HG03039 (cell line): ENCODE results near the gene PRDM11.

ENCODE experiments used
- ATAC-seq: cut with Tn5 transposase; IDR thresholded peaks from one replicate; pipeline ENCODE4 v1.9.1; 2021; ENCODE audit warnings: mild to moderate bottlenecking, moderate library complexity; ENCODE audit not compliant: unreplicated experiment

PRDM11 gene

DNA sequence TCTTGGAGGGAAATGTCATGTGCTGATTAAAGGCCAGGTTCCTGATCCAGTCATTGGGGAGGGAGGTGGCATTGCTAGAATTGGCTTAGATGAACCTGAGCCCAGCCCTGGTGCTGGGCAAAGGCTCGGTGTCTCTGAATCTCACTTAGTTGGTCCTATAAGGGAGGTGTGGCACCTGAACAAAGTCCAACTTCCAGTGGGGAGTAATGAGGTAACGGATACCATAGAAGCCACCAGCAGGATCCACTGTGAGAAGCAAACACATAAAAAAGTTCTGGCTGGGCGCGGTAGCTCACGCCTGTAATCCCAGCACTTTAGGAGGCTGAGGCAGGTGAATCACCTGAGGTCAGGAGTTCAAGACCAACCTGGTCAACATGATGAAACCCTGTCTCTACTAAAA, 26.6 kb downstream of the PRDM11 start:
- no peak for ATAC-seq

DNA sequence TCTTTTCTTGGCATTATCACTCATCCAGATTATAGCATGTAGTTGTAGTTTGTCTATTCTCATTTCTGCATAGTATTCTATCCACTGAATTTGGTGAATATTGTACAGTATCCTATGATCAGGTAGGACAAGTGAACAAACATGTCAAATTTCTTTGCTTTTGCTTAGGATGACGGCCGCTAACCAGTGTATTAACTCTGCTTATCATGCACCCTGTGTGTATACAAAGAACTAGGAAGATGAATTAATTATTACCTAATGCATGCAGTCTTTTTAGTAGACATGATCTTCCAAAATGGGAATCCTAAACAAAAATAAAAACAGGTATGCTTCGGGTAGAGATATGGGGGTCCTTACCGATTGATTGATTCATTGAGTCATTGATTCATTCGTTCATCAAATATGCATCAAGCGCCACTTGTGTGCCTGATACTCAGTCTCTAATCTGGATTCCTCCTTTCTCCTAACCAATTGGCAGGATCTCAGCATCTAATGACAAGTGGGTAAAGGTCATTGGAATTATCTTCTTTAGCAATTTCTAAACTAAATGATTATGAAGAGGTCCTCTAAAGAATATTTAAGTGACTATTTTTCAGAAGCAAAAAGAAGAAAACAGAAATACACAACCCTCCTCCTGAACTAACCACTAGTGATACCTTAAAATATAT, 27.9 kb downstream of the PRDM11 start:
- no peak for ATAC-seq

DNA sequence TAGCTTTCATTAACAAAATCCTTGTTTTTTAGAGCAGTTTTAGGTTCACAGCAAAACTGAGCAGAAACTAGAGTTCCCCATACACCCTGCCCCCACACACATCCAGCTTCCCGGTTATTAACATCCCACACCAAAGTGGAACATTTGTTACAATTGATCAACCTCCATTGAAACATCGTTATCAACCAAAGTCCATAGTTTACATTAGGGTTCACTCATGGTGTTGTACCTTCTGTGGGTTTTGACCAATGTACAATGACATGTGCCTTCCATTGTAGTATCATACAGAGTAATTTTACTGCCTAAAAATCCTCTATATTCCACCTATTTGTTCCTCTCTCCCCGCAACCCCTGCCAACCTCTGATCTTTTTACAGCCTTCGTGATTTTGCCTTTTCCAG, 28.5 kb downstream of the PRDM11 start:
- no peak for ATAC-seq

DNA sequence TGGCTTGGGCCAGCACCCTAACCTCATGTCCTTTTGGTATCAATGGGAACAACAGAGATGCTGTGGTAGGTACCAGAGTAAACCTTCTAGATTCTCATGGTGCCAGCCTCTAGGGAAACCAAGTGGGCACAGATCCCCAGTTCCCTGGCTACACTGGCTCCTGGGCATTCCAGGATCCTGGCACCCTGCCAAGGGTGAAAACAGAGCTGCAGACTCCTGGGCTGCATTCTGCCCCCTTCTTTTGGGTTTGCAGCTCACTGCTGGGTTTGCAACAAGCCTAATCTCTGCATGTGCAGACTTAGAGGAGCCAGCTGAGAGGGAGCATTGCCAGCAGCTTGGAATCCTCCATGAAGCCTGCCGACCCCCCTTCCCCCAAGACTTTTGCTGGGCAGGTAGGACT, 30.6 kb downstream of the PRDM11 start:
- no peak for ATAC-seq

DNA sequence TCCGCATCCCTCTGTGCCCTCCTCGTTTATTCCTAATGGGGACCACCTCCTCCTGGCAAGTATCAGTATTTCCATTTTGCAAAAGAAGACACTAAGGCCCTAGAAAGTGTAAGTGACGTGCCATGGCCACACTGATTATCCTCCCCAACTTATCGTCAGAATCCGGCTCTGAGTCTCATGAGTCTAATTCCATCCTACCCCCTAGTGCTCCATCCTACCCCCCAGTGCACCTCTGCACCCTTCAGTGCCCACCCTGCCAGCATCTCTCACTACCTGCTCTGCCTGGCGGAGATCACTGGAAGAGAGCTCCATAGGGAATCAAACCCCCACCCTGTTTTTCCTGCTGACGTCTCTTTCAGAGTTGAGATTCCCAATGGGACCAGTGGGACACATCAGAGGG, 31.8 kb downstream of the PRDM11 start:
- ATAC-seq, result no peak

DNA sequence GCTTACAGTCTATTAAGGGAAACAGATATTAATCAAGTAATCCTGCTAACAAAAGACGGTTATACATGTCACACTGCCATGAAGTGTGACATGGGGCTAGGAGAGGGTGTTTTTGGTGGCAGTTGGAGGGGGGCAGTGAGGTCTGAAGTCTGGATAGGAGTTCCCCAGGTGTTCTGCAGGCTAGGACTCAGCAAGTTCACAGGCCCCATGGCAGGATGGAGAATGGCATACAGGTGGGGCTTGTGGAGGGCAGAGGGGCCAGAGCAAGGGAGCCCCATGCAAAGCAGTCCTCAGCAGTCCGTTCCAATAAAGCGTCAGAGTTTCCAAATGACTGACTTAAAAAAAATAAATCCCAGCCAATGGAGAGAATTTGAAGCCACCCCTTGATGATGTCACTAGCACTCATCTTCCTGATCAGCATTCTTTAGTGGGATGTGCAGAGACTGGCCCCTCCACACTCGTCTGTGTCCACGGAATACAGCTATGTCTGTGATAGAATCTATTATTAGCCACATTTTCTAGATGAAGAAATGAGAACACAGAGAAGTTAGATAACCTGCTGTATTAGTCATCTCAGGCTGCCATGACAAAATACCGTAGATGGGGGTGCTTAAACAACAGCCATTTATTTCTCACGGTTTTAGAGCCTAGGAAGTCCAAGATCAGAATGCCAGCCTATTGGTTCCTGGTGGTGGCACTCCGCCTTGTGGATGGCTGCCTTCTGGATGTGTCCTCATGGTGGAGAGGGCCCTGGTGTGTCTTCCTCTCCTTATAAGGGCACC, 32.6 kb downstream of the PRDM11 start:
- ATAC-seq, result no peak

DNA sequence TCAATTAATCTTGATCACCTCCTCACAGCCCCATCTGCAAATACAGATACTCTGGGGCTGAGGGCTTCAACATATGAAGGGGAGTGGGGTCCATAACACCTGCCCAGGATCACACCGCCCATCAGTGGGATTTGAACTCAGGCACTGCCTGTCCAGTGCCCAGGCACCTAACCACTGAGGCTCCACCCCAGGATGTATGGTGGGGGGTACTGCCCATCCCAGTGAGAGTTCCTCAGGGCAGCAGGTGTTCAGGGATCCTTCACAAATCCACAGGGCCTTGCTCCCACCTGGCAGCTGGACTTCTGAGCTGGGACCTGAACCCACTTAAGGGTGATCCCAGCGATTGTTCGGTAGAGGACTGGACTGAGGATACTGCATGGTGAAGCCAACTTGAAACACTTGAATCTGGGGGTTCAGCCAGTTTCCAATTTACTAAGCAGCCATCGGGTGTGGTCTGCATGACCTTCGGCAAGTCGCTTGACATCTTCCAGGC, 33.3 kb downstream of the PRDM11 start:
- ATAC-seq, result no peak

DNA sequence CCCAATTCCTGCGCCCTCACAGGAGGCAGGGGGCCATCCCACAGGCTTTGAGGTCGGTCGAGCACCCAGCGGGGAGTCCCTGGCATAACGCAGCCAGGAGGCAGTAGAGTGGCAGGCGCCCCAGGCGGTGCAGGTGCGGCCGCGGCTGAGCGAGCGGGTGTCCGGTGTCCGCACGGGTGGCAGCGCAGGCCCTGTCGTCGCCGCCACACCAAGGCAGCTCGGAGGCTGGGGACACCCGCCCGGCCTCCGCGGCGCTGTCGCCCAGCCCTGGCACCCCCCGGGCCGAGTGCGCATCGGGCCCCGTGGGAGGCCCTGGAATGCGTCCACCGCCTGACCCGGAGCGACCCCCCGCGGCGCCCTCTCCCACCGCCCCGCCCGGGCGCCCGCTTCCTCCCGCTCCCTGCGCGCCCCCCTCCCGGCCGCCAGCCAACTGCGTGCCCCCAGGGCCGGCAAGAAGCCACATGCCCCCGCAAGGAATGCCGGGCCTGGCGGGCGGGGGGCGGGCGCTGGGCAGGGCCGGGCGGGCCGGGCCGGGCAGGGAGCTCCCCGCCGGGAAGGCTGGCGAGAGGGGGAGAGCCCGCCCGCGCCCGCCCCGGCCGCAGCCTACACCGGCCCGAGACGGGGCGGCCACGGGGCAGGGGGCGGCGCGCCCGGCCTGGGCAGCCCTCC, 33.9 kb downstream of the PRDM11 start:
- no peak for ATAC-seq

DNA sequence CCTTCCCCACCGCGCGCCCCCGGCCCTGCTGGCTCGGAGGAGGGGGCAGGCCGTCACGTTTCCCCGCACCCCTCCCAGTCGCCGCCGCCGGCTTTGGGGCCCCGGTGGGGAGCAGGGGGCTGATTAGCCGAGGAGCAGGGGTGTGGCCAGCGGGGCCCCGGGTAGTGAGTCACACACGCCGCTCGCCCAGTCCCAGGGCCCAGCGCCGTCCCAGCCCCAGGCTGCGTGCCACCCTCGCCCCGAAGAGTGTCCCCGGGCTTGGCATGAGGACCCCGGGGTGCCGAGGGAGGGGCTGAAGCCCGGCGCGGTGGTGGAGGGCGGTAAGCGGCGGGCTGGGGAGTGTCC, 34.4 kb downstream of the PRDM11 start:
- no peak for ATAC-seq

DNA sequence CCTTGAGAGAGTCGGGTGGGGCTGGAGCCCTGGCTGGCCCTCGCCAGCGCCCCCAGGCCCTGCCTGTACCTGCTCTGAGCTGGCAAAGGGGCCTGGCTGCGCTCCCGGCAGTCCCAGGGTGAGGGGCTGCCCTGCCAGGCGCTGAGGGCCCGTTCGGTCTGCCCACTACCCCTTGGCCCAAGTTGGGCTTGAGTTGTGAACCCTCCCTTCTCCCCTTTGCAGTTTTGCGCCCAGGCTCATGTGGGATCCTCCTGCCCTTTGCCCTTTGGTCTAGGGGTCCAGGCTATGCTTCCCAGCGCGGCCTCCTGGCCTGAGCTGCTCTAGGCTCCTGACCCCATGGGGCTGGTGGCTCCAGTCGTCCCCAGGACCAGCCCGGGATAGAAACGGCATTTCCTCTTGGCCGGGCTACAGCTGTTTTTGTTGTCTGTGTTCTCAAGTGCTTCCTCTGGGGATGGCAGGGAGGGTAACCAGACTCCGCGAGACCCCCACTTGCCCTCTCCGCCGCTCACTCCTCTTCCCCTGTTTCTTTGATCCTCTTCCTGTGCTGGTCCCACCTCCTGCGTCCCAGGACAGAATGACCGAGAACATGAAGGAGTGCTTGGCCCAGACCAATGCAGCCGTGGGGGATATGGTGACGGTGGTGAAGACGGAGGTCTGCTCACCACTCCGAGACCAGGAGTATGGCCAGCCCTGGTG, 34.9 kb downstream of the PRDM11 start:
- no peak for ATAC-seq

DNA sequence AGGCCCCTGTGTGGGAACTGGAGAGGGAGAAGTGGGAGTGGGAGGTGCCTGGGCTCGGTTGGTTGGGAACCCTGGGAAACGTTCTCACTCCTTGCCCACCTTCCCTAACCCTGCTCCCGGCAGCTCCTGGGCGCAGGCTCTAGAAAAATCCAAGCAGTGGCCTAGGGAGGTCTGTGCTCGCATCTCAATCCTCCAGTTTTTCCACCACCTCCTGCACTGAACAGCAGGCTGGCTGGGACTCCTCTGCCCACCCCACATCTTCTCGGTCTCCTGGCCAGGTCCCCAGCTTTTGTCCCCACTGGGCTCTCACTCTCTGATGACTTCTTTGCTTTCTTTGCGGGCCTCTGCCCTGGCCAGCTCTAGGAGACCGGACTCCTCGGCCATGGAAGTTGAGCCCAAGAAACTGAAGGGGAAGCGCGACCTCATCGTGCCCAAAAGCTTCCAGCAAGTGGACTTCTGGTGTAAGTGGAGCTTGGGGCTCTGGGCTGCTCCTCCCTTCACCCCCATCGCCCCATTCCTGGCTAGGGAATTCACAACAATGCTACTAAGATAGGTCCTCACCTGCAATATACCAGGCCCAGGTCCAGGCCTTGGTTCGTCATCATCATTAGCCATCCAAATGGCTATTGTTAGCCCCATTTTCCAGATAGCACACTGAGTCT, 35.6 kb downstream of the PRDM11 start:
- no peak for ATAC-seq

DNA sequence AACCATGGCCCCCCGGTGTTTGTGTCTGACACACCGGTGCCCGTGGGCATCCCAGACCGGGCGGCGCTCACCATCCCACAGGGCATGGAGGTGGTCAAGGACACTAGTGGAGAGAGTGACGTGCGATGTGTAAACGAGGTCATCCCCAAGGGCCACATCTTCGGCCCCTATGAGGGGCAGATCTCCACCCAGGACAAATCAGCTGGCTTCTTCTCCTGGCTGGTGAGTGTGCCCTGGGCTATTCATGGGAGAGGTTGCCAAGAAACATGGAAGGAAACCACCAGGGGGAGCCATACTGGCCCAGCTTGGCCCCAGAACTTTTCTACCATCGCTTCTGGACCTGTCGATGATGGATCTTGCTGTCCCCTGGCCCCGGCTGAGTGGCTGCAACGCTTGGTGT, 36.5 kb downstream of the PRDM11 start:
- no peak for ATAC-seq

DNA sequence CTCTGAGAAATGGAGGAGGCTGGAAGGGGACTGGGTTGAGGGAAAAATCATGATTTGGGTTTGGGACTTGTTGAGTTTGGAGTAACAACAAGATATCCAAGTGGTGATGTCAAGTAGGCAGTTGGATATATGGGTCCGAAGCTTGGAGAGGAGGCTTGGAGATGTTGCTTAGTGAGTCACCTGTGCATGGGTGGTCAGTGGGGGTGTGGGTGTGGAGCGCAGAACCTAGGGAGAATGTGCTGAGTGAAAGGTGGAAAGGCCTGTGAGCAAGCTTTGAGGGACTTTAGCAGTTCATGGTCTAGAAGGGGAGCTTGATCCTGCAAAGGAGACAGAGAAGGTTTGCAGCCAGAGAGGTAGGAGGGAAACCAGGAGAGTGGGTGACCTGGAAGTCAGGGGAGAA, 38.2 kb downstream of the PRDM11 start:
- no peak for ATAC-seq

DNA sequence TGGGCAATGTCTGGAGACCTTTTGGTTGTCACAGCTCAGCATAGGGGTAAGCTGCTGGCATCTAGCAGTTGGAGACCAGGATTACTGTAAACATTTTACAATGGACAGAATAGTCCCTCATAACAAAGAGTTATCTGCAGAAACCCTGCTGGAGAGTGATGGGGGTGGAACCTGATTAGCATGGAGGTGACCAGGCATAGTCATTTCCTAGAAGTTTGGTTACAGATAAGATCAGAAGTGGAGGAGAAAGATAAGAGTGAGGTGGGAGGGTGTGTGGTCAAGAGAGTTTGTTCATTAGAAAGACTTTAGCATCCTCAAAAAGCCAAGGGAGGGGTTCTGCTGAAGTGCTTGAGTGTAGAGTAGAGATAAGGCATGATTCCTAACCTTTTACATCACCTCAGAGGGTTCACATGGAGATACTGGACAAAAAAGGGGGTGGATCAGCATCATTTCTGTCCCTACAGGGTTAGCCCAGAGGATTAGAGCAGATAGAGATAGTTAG, 38.8 kb downstream of the PRDM11 start:
- no peak for ATAC-seq

DNA sequence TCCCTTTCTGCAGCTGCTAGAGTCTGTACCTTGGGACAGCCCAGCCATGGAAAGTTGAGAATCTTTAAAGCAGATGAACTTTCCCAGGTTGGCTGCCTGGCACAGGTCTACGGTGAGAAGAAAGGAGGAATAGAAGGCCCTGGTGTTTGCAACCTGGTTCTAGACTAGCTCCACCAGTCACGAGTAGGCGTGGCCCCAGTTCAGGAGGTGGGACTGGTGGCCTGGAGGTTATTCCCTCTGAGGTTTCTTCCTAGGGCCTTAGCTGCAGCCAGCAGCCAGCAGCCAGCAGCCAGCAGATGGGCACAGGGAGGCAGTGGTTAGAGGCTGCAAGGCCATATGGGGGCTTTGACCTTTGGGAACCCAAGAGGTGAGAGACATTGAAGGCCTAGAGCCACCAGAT, 40.9 kb downstream of the PRDM11 start:
- no peak for ATAC-seq

DNA sequence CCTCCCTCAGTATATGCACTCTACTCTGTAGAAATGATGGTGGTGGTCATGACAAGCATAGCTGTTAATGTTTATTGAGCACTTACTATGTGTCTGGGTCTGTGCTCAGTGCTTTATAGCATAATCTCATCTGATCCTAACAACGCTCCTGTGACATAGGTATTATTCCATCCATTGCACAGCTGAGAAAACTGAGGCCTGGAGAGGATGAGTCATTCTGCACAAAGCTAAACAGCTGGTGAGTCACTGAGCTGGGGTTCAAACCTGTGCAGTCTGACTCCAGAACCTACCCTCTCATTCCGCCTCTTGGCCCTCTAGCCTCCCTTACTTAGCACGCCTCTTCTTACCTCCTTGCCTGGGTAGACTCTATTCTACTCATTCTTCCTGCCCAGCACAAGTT, 41.7 kb downstream of the PRDM11 start:
- ATAC-seq, result no peak

DNA sequence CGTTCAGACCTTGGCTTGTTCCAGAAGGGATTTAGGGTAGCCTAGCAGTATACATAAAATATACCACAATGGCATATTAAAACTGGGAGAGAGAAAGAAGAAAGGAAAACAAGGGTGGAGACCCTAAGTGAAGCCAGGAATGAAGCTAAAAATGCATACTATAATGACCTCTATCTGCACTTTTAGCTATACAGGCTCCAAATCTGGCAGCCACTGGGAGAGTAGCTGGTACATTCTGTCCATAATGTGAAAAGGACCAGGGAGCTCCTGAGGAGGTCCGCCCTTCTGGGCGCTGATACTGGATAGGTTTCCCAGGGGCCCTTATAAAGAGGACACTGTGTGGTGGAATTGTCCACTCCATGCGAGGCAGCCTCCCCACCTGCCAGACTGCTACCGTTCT, 42.8 kb downstream of the PRDM11 start:
- ATAC-seq, result no peak

DNA sequence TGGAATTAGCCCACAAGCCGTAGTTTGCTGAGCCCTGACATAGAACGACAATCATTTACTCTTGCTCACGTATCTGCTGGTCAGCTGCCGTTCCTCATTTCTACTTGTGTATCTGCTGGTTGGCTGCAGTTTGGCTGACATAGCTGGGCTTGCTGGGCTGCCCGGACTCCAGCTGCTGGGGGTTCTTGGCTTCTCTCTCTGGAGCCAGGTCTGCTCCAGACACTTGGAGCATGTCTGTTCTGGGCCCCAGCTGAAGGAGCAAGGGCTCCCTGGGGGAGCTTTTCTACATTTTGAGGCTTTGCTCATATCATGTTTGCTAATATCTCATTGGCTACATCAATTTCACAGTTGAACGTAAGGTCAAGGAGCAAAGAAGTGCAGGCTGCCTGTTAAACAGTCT, 47.3 kb downstream of the PRDM11 start:
- ATAC-seq, result no peak

DNA sequence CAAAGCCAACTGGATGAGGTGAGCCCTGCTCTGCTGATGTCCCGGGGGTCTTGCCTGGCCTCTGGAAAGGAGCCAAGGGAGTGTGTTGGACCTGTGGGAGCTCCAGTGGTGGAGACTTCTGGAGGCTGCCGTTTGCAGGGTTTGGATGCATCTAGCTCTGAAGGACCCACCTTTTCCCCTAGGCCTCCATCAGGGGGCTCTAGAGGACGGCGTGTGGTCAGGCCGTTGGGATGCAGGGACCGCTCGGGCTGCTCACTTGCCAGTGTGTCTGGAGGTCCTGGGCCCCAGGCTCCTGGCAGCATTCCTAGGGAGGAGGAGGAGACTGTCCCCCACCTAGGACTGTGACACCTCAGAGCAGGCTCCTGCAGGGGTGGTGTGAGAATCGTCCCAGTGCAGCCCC, 58.3 kb downstream of the PRDM11 start:
- ATAC-seq, result no peak

DNA sequence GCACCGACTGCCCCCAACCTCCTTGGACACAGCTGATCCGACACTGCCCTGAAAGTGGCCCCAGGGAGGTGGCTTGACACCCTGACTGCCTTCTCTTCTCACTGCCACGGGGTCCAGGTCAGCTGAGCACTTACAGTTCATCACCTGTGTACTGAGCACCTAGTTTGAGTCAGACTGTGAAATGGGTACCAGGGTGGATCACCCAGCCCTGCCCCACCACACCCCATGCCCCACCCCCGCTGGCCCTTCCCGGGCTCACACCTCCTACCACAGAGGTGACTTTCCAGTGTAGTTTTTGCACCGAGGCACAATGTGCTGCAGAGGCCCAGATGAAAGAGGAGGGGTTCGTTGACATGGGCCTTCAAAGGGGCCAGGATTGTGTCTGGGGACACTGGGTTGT, 59.5 kb downstream of the PRDM11 start:
- ATAC-seq, result no peak

DNA sequence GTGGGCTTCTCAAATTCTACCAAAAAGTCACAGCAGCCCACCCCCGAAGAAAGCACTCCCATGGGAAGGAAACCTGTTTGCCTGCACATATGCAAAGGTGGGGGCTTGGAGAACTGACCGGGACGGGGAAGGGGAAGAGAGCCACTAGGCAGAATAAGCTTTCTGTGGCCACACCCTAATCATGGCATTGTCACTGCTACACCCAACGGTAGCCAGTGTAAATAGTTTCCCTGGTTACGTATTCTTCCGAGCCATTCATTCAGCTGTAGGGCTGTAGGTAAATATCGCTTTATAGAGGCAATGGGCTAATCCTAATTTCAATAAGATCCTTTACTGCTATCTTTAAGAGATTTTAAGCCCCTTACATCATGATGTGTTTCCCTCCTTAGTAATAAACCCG, 61.7 kb downstream of the PRDM11 start:
- no peak for ATAC-seq
